Peyer's patch (tissue), 4 donors: Measurements from ENCODE around the gene ATG16L2. TPM values are rescaled to one million over a fixed set of nuclear protein-coding genes. Genes with fewer than 3 reads are reported as not detected.

Source experiments
- DNase-seq, 3 donors: peaks; one replicate each; pipeline ENCODE4 v3.0.0-alpha.2; 2017 to 2019
- H3K27ac ChIP-seq, 4 donors: fragments of 200-600 bp; sonication (generic); one replicate each; pipeline ENCODE4 v1.5.1; 2016 to 2019
- H3K27me3 ChIP-seq, 2 donors: fragments of 200-600 bp; sonication (generic); one replicate each; pipeline ENCODE4 v1.5.1; 2019
- H3K36me3 ChIP-seq, 3 donors: fragments of 200-600 bp; sonication (generic); one replicate each; pipeline ENCODE4 v1.5.1; 2016 to 2019
- H3K4me1 ChIP-seq, 4 donors: fragments of 200-600 bp; sonication (generic); one replicate each; pipeline ENCODE4 v1.5.1; 2016 to 2019
- H3K4me3 ChIP-seq, 4 donors: fragments of 200-600 bp; sonication (generic); 1 replicate in 3 of 4; 2 replicates in 1 of 4; pipeline ENCODE4 v1.5.1; 2016 to 2019; ENCODE audit warnings: mild to moderate bottlenecking in 1 of 4
- H3K9me3 ChIP-seq, 4 donors: fragments of 200-600 bp; sonication (generic); one replicate each; pipeline ENCODE4 v1.5.1; 2016 to 2019; ENCODE audit warnings: mild to moderate bottlenecking in 1 of 4
- CTCF ChIP-seq, 6 experiments: fragments of 450-650 bp in 4 of 6; fragments of 200-600 bp in 2 of 6; sonication (generic) in 1 of 6; IDR thresholded peaks; one replicate each; pipeline ENCODE4 v1.5.1; 2017 to 2019; ENCODE audit warnings: antibody characterized with exemption in 6 of 6, mild to moderate bottlenecking in 3 of 6, moderate library complexity in 1 of 6
- POLR2A ChIP-seq, 2 donors: fragments of 450-650 bp; IDR thresholded peaks; one replicate each; pipeline ENCODE4 v1.5.1; 2017; ENCODE audit warnings: antibody characterized with exemption in 2 of 2, mild to moderate bottlenecking in 2 of 2, moderate library complexity in 2 of 2
- total RNA-seq, 4 donors: library from RNA; depleted of rRNA; stranded (reverse); fragments of >200 nt; gene quantifications; one replicate each; pipeline ENCODE4 v1.1.0, GENCODE V29; 2016

The ATG16L2 gene
- total RNA-seq, 4 donors from 2014 or later: 39.9 to 226 (median 65.0) TPM

GRCh38 chr11:72813740-72814285 lies 398 bp upstream of the ATG16L2 start:
- Histone ChIP-seq H3K27me3 (no peaks in the 10 kb centered on the region), H3K4me1 (peaks cover 0 to 37% (median 8%) of the 10 kb centered on the region in 4 donors), H3K27ac (peak overlapping the region; percentile 94 to 97 (median 94)), H3K4me3 (peak overlapping the region; percentile 76 to 90 (median 80)), H3K9me3 (no peaks in the 10 kb centered on the region), H3K36me3 (peaks cover 0 to 14% (median 0%) of the 10 kb centered on the region in 3 donors)
- TF ChIP-seq POLR2A (IDR thresholded peaks at IDR 0.05): peak; percentile 26 to 52
- TF ChIP-seq CTCF (IDR thresholded peaks at IDR 0.05): no peak
- peak; percentile 82 to 93 (median 91) for DNase-seq

- TF ChIP-seq CTCF (IDR thresholded peaks at IDR 0.05): no peak
- TF ChIP-seq POLR2A (IDR thresholded peaks at IDR 0.05): no peak
- Histone ChIP-seq H3K27me3 (no peaks in the 10 kb centered on the region), H3K4me3 (peak overlapping the region; percentile 76 to 90 (median 80)), H3K27ac (peak overlapping the region; percentile 94 to 97 (median 94)), H3K36me3 (peaks cover 0 to 16% (median 0%) of the 10 kb centered on the region in 3 donors), H3K4me1 (peaks cover 0 to 37% (median 8%) of the 10 kb centered on the region in 4 donors), H3K9me3 (no peaks in the 10 kb centered on the region)
- no peak for DNase-seq
Observed at GRCh38 chr11:72815110-72815618, 953 bp downstream of the ATG16L2 start.

GRCh38 chr11:72816404-72816990 lies 2.3 kb downstream of the ATG16L2 start:
- peaks cover 0 to 44% (median 11%) of the 10 kb centered on the region in 4 donors for H3K4me1 ChIP-seq
- TF ChIP-seq POLR2A (IDR thresholded peaks at IDR 0.05) (no peak), CTCF (IDR thresholded peaks at IDR 0.05) (no peak)

GRCh38 chr11:72817966-72818365 lies 3.8 kb downstream of the ATG16L2 start:
- Histone ChIP-seq H3K36me3 (peaks cover 0 to 20% (median 0%) of the 10 kb centered on the region in 3 donors), H3K9me3 (no peaks in the 10 kb centered on the region), H3K4me1 (peaks cover 0 to 38% (median 17%) of the 10 kb centered on the region in 4 donors), H3K4me3 (no peak overlapping the region), H3K27ac (no peak overlapping the region), H3K27me3 (no peaks in the 10 kb centered on the region)
- no peak for TF ChIP-seq CTCF (IDR thresholded peaks at IDR 0.05)
- TF ChIP-seq POLR2A (IDR thresholded peaks at IDR 0.05): no peak
- DNase-seq: no peak

More at GRCh38 chr11:72816404-72816990, 2.3 kb downstream of the ATG16L2 start:
- Histone ChIP-seq H3K9me3 (no peaks in the 10 kb centered on the region), H3K4me3 (peak overlapping the region in 3 of 4 donors; percentile 7 to 90 (median 78)), H3K27me3 (no peaks in the 10 kb centered on the region), H3K27ac (peak overlapping the region in 2 of 4 donors; percentile 94 to 97), H3K36me3 (peaks cover 0 to 20% (median 0%) of the 10 kb centered on the region in 3 donors)
- no peak for DNase-seq

GRCh38 chr11:72818971-72819370 lies 4.8 kb downstream of the ATG16L2 start:
- H3K36me3 ChIP-seq: peaks cover 0 to 20% (median 0%) of the 10 kb centered on the region in 3 donors

More at GRCh38 chr11:72818971-72819370, 4.8 kb downstream of the ATG16L2 start:
- peaks cover 0 to 32% (median 17%) of the 10 kb centered on the region in 4 donors for H3K4me1 ChIP-seq
- H3K27me3 ChIP-seq: no peaks in the 10 kb centered on the region
- H3K27ac ChIP-seq: no peak overlapping the region
- H3K9me3 ChIP-seq: no peaks in the 10 kb centered on the region
- no peak overlapping the region for H3K4me3 ChIP-seq
- TF ChIP-seq CTCF (IDR thresholded peaks at IDR 0.05) (no peak), POLR2A (IDR thresholded peaks at IDR 0.05) (no peak)
- DNase-seq: no peak
